GM12878 (cell line): ENCODE measurements around the gene TMPRSS9. TPM values are rescaled to one million over a fixed set of nuclear protein-coding genes. Genes with fewer than 3 reads are reported as not detected.

Source experiments
- ATAC-seq: fragments of 200-7000 bp; cut with Tn5 transposase; 3 replicates; pipeline ENCODE4 v1.9.1; 2020; ENCODE audit warnings: mild to moderate bottlenecking, moderate library complexity
- BruUV-seq: library from RNA; stranded (reverse); fragments of 400-500 nt; replicated peaks from 2 replicates; lab custom pipeline; 2021; lab: Mats Ljungman, UMichigan
- CTCF ChIA-PET: fragments of 300-600 bp; sonication (Branson Sonifier 250); formaldehyde crosslinking; extraction: SDS; loops from one replicate; lab custom pipeline; 2021; ENCODE audit warnings: inconsistent platforms; lab: Yijun Ruan, JAX
- POLR2A ChIA-PET: fragments of 350-600 bp; formaldehyde crosslinking; extraction: SDS; loops from one replicate; lab custom pipeline; 2021; ENCODE audit warnings: inconsistent platforms; lab: Charles Lee
- RAD21 ChIA-PET: fragments of 300-600 bp; sonication (Branson Sonifier 250); formaldehyde crosslinking; loops from one replicate; lab custom pipeline; 2023; ENCODE audit warnings: antibody characterized with exemption; ENCODE audit not compliant: unreplicated experiment; lab: Charles Lee
- SMC1A ChIA-PET: fragments of 300-600 bp; sonication (Branson Sonifier 250); formaldehyde crosslinking; loops from one replicate; lab custom pipeline; 2023; ENCODE audit not compliant: unreplicated experiment, uncharacterized antibody; lab: Charles Lee
- DNase-seq: peaks from one replicate; pipeline ENCODE4 v3.0.0-alpha.2; 2011; ENCODE audit warnings: low read depth, low spot score
- FAIRE-seq: peaks from 3 replicates; lab custom pipeline; 2011; peaks lifted over from hg19 to GRCh38; lab: Jason Lieb, UNC
- H2AFZ ChIP-seq: 2 replicates; pipeline ENCODE4 v1.6.0; 2011; ENCODE audit warnings: low read depth, low read length, control low read depth; ENCODE audit not compliant: control insufficient read depth
- H3K27ac ChIP-seq: 2 replicates; pipeline ENCODE4 v1.5.1; 2011; ENCODE audit warnings: control low read depth; ENCODE audit not compliant: control insufficient read depth, insufficient read depth
- H3K27me3 ChIP-seq, 2 experiments: replicated peaks in 1 of 2; 2 replicates each; pipeline versions ENCODE4 v1.6.0 to v1.6.1; 2011; ENCODE audit warnings: low read length in 1 of 2; ENCODE audit not compliant: control insufficient read depth in 2 of 2, insufficient read depth in 2 of 2
- H3K36me3 ChIP-seq, 2 experiments: 2 replicates each; pipeline ENCODE4 v1.5.1; 2011; ENCODE audit warnings: low read length in 1 of 2; ENCODE audit not compliant: control insufficient read depth in 2 of 2, insufficient read depth in 2 of 2
- H3K4me1 ChIP-seq: 2 replicates; pipeline ENCODE4 v1.6.1; 2011; ENCODE audit warnings: mild to moderate bottlenecking, low read length, moderate library complexity, mixed read lengths; ENCODE audit not compliant: control insufficient read depth, insufficient read depth
- H3K4me2 ChIP-seq: 2 replicates; pipeline ENCODE4 v1.6.0; 2011; ENCODE audit warnings: control low read depth; ENCODE audit not compliant: control insufficient read depth, insufficient read depth
- H3K4me3 ChIP-seq: fragments of 200-600 bp; sonication (generic); 2 replicates; pipeline ENCODE4 v1.5.1; 2016
- H3K79me2 ChIP-seq: 2 replicates; pipeline ENCODE4 v1.6.0; 2011; ENCODE audit warnings: low read length; ENCODE audit not compliant: control insufficient read depth, insufficient read depth
- H3K9ac ChIP-seq: 2 replicates; pipeline ENCODE4 v1.8.0; 2011; ENCODE audit warnings: low read length, control low read depth, mixed read lengths; ENCODE audit not compliant: control insufficient read depth, insufficient read depth
- H3K9me3 ChIP-seq: replicated peaks from 3 replicates; pipeline ENCODE4 v1.5.1; 2011; ENCODE audit warnings: mild to moderate bottlenecking, low read length; ENCODE audit not compliant: control insufficient read depth, insufficient read depth
- H4K20me1 ChIP-seq: 2 replicates; pipeline ENCODE4 v1.6.0; 2011; ENCODE audit not compliant: control insufficient read depth, insufficient read depth
- FOS ChIP-seq: IDR thresholded peaks from 3 replicates; pipeline ENCODE4 v1.6.1; 2011; ENCODE audit warnings: borderline replicate concordance; ENCODE audit not compliant: insufficient read length; ENCODE audit errors: extremely low read depth
- PAX8 ChIP-seq: fragments of 450-650 bp; IDR thresholded peaks from 2 replicates; pipeline ENCODE4 v1.6.1; 2017; ENCODE audit warnings: mild to moderate bottlenecking, moderate library complexity
- SMAD5 ChIP-seq: IDR thresholded peaks from 2 replicates; pipeline ENCODE4 v1.6.1; 2016; ENCODE audit warnings: antibody characterized with exemption, low read depth
- SUZ12 ChIP-seq: fragments of 200-600 bp; sonication (generic); IDR thresholded peaks from one replicate; pipeline ENCODE4 v1.6.1; 2018; ENCODE audit warnings: antibody characterized with exemption, mild to moderate bottlenecking; ENCODE audit not compliant: unreplicated experiment
- TCF12 ChIP-seq: IDR thresholded peaks from 2 replicates; pipeline ENCODE4 v1.6.1; 2011; ENCODE audit warnings: low read depth, mild to moderate bottlenecking, low read length
- TCF3 ChIP-seq: IDR thresholded peaks from 2 replicates; pipeline ENCODE4 v1.6.1; 2012; ENCODE audit warnings: low read depth, mild to moderate bottlenecking, low read length, borderline replicate concordance; ENCODE audit not compliant: insufficient read depth
- WGBS: methylation state at CpG from one replicate; pipeline ENCODE4 v1.1.6; 2016; ENCODE audit warnings: low lambda C conversion rate; ENCODE audit not compliant: insufficient replicate concordance, insufficient coverage; ENCODE audit errors: missing lambda C conversion rate; 5-methylcytosine and 5-hydroxymethylcytosine counted together
- in situ Hi-C: fragments of 300-500 bp; cut with MboI; formaldehyde crosslinking; loops from 9 replicates; pipeline ENCODE4 v1.14.3; 2018; ENCODE audit warnings: mixed read lengths
- intact Hi-C: fragments of 100-400 bp; cut with micrococcal nuclease; formaldehyde crosslinking; loops from one replicate; pipeline ENCODE4 v1.14.2; 2022; ENCODE audit not compliant: unreplicated experiment
- polyA plus RNA-seq, 11 experiments: library from polyadenylated mRNA; depleted of rRNA in 4 of 11; unstranded in 6 of 11; stranded (reverse) in 5 of 11; fragments of >200 nt; fragmentation: Nextera tagmentation in 4 of 11; fragmentation: Illumina TruSeq in 1 of 11; extraction: Ambion mirVana in 4 of 11; extraction: Trizol in 1 of 11; gene quantifications; 1 replicate in 1 of 11; 2 replicates in 10 of 11; pipeline versions ENCODE4 v1.2.1 to v1.2.3, GENCODE V29; 2011 to 2016; ENCODE audit warnings: inconsistent platforms in 2 of 11, missing spikeins in 2 of 11, low read depth in 1 of 11
- total RNA-seq, 4 experiments: library from RNA; depleted of rRNA in 3 of 4; stranded (reverse); fragments of >200 nt in 3 of 4; fragmentation: Illumina TruSeq in 1 of 4; extraction: Trizol in 1 of 4; gene quantifications; 2 replicates each; pipeline versions ENCODE4 v1.2.1 to v1.2.3, GENCODE V29; 2013 to 2021

TMPRSS9 gene
- total and polyA plus RNA-seq, 10 of the 15 experiments (the other 5 are each of a cell fraction or from before 2014, with no cell fraction given) = 0.24 TPM; not detected in 9

GRCh38 chr19:2333027-2333806 lies 26.8 kb upstream of the TMPRSS9 start:
- Histone ChIP-seq H3K4me1 (peaks cover 13% of the 10 kb centered on the region), H3K4me2 (no peak overlapping the region; the same call in 1 of the 2 replicates), H3K9ac (no peak overlapping the region), H3K4me3 (no peak overlapping the region), H3K27ac (no peak overlapping the region), H3K27me3 (no peaks in the 10 kb centered on the region), H3K36me3 (peaks cover 0 to 4% of the 10 kb centered on the region in 2 experiments; a peak in 3 of 4 replicates), H4K20me1 (no peaks in the 10 kb centered on the region), H3K79me2 (peaks cover 35% of the 10 kb centered on the region), H3K9me3 (no peaks in the 10 kb centered on the region; the same call in 2 of the 3 replicates), H2AFZ (no peak overlapping the region)
- BruUV-seq = no TSS peak
- 73% methylated on average over 23 of the region's 27 CpGs for WGBS
- CTCF ChIA-PET = interaction anchor here (1.1 kb wide), 1 partner anchor 59 kb away, joined by 4 read pairs; no protein-coding TSS in a partner anchor
- TF ChIP-seq SMAD5 = no peak
- TF ChIP-seq SUZ12 = no peak
- TF ChIP-seq PAX8 = no peak
- no peak for TF ChIP-seq FOS
- peak; percentile 79 for TF ChIP-seq TCF12
- TF ChIP-seq TCF3 = peak; percentile 86
- RAD21 ChIA-PET = interaction anchor here (0.5 kb wide), 1 partner anchor 179 kb away, joined by 3 read pairs; no protein-coding TSS in a partner anchor
- no peak for ATAC-seq
- intact Hi-C loops = no loop called here
- in situ Hi-C loops = no loop called here
- POLR2A ChIA-PET = no interaction called here
- SMC1A ChIA-PET = interaction anchor here (1.4 kb wide), 1 partner anchor 59 kb away, joined by 4 read pairs; no protein-coding TSS in a partner anchor
- no peak for FAIRE-seq
- DNase-seq = no peak
